Glutamatergic neuron (in vitro differentiated cells): ENCODE results near the gene PAAF1. TPM values are rescaled to one million over a fixed set of nuclear protein-coding genes. Genes with fewer than 3 reads are reported as not detected.

Source experiments
- DNase-seq: peaks from one replicate; pipeline ENCODE4 v3.0.0; 2022
- H3K27ac Mint-ChIP-seq: one replicate; pipeline ENCODE4 v1.8.0; 2020; ENCODE audit warnings: mild to moderate bottlenecking, mixed read lengths, inconsistent platforms; ENCODE audit not compliant: unreplicated experiment
- H3K27me3 Mint-ChIP-seq: one replicate; pipeline ENCODE4 v1.8.0; 2020; ENCODE audit warnings: mild to moderate bottlenecking, moderate library complexity, mixed read lengths, inconsistent platforms; ENCODE audit not compliant: unreplicated experiment
- H3K36me3 Mint-ChIP-seq: one replicate; pipeline ENCODE4 v1.8.0; 2020; ENCODE audit warnings: mild to moderate bottlenecking, mixed read lengths, inconsistent platforms; ENCODE audit not compliant: unreplicated experiment
- H3K4me1 Mint-ChIP-seq: one replicate; pipeline ENCODE4 v1.8.0; 2020; ENCODE audit warnings: mild to moderate bottlenecking, low read depth, mixed read lengths, inconsistent platforms; ENCODE audit not compliant: unreplicated experiment
- H3K4me3 Mint-ChIP-seq: one replicate; pipeline ENCODE4 v1.8.0; 2020; ENCODE audit warnings: mild to moderate bottlenecking, mixed read lengths, inconsistent platforms; ENCODE audit not compliant: unreplicated experiment
- H3K9me3 Mint-ChIP-seq: one replicate; pipeline ENCODE4 v1.8.0; 2020; ENCODE audit warnings: mild to moderate bottlenecking, moderate library complexity, mixed read lengths, inconsistent platforms; ENCODE audit not compliant: unreplicated experiment
- total RNA-seq: library from RNA; stranded (reverse); fragmentation: NEBNext Ultra II Directional; extraction: Animal tissue kit (Norgen Biotek cat#: 25700); gene quantifications from one replicate; pipeline ENCODE4 v1.2.1, GENCODE V29; 2021; ENCODE audit not compliant: unreplicated experiment
- TF ChIP-seq, protein P1 (sequence below): fragments of 200-600 bp; sonication (generic); IDR thresholded peaks from one replicate; pipeline ENCODE4 v1.5.0; 2021; ENCODE audit not compliant: partially characterized antibody, unreplicated experiment

PAAF1 gene
- total RNA-seq, 1 donor from 2014 or later = 24.6 TPM

- Mint-ChIP-seq H3K4me1 (peaks cover 9% of the 10 kb centered on the region), H3K36me3 (peaks cover 5% of the 10 kb centered on the region), H3K27me3 (peaks cover 2% of the 10 kb centered on the region), H3K27ac (no peak overlapping the region), H3K9me3 (no peaks in the 10 kb centered on the region), H3K4me3 (no peak overlapping the region)
- TF ChIP-seq, protein P1, sequence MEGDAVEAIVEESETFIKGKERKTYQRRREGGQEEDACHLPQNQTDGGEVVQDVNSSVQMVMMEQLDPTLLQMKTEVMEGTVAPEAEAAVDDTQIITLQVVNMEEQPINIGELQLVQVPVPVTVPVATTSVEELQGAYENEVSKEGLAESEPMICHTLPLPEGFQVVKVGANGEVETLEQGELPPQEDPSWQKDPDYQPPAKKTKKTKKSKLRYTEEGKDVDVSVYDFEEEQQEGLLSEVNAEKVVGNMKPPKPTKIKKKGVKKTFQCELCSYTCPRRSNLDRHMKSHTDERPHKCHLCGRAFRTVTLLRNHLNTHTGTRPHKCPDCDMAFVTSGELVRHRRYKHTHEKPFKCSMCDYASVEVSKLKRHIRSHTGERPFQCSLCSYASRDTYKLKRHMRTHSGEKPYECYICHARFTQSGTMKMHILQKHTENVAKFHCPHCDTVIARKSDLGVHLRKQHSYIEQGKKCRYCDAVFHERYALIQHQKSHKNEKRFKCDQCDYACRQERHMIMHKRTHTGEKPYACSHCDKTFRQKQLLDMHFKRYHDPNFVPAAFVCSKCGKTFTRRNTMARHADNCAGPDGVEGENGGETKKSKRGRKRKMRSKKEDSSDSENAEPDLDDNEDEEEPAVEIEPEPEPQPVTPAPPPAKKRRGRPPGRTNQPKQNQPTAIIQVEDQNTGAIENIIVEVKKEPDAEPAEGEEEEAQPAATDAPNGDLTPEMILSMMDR = no peak
- no peak for DNase-seq
Measured at GRCh38 chr11:73969091-73969490, 92.3 kb downstream of the PAAF1 start.

DNA sequence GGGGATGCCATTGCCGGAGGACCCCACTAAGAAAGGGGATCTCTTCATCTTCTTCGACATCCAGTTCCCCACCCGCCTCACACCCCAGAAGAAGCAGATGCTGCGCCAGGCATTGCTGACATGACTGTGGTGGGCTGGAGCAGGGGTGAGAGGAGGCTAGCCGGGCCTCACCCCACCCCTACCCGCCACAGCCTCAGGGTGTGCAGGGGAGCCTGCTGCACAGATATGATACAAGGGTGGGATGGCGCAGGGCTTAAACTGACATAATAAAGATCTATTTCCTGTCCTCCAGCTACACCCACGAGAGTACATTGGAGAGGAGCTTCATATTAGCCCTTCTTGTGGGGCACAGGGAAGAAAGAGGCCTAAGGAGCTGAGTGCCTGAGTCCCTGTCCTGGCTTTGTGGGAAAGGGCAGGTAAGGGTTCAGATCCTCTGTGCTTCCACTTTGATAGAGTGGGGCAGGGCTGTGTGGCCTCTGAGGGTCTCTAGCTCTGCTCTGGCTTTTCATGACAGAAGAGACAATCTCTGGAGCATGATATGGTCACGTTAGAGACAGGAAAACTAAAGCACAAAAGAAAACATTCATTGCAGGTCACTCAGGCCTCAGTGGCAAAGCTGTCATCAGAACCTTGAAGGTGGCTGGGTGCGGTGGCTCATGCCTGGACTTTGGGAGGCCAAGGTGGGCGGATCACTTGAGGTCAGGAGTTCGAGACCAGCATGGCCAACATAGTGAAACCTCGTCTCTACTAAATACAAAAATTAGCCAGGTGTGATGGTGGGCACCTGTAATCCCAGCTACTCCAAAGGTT lies 93.4 kb downstream of the PAAF1 start:
- Mint-ChIP-seq H3K4me3 (no peak overlapping the region), H3K4me1 (peaks cover under 1% of the 10 kb centered on the region), H3K27ac (no peak overlapping the region), H3K27me3 (peaks cover 2% of the 10 kb centered on the region), H3K9me3 (no peaks in the 10 kb centered on the region), H3K36me3 (peaks cover 5% of the 10 kb centered on the region)
- DNase-seq = no peak
- TF ChIP-seq, protein P1 = no peak

- Mint-ChIP-seq H3K27me3 (peaks cover 2% of the 10 kb centered on the region), H3K27ac (no peak overlapping the region), H3K9me3 (no peaks in the 10 kb centered on the region), H3K36me3 (peaks cover 5% of the 10 kb centered on the region), H3K4me1 (peaks cover 3% of the 10 kb centered on the region), H3K4me3 (no peak overlapping the region)
- no peak for DNase-seq
- TF ChIP-seq, protein P1 = no peak
Measured at GRCh38 chr11:73971175-73971719, 94.4 kb downstream of the PAAF1 start.

DNA sequence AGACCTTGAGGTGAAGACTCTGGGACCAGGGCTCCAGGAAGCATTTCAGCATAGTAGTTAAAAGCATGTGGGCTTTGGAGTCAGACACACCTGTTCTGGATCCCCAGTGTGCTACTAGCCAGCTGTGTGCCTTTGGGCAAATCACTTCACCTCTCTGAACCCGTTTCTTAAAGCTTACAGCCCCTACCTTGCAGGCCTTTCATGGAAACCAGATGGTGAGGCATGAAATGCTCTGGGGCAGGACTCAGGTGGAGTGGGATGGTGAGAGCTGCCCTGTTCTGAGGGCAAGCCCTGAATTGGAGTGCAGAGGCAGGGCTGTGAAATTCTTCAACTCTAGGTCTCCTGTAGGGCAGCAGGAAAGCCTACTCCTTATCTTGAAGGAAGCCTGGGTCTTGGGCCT lies 95.4 kb downstream of the PAAF1 start:
- Mint-ChIP-seq H3K9me3 (no peaks in the 10 kb centered on the region), H3K27me3 (peaks cover 2% of the 10 kb centered on the region), H3K27ac (no peak overlapping the region), H3K4me1 (peaks cover 3% of the 10 kb centered on the region), H3K36me3 (peaks cover 9% of the 10 kb centered on the region), H3K4me3 (no peak overlapping the region)
- TF ChIP-seq, protein P1 = no peak
- DNase-seq = no peak
